ENCODE data around the gene TAS2R39. TPM values are rescaled to one million over a fixed set of nuclear protein-coding genes. Genes with fewer than 3 reads are reported as not detected.

The TAS2R39 gene
- total and polyA plus RNA-seq, 12 donors = not detected

GRCh38 chr7:143181349-143181748, 1.9 kb upstream of the TAS2R39 start:
- Histone ChIP-seq H3K27ac (no peak overlapping the region), H3K4me3 (no peak overlapping the region), H3K4me1 (replicated peaks in 1 of 2) (no peaks in the 10 kb centered on the region), H3K9me3 (replicated peaks in 1 of 3) (no peaks in the 10 kb centered on the region), H3K36me3 (replicated peaks in 1 of 2) (no peaks in the 10 kb centered on the region), H3K27me3 (no peaks in the 10 kb centered on the region)
- 59 to 76% (median 69%) methylated on average over 2 of the region's 2 CpGs for WGBS, 4 donors
- no peak for DNase-seq
- intact Hi-C loops (cut with DNase I) = no loop called here
- TF ChIP-seq POLR2A (IDR thresholded peaks at IDR 0.05) = no peak
- no peak for TF ChIP-seq CTCF (IDR thresholded peaks at IDR 0.05)

GRCh38 chr7:143185551-143185950, 2.3 kb downstream of the TAS2R39 start:
- intact Hi-C loops (cut with DNase I) = no loop called here
- Histone ChIP-seq H3K4me1 (replicated peaks in 1 of 2) (no peaks in the 10 kb centered on the region), H3K27ac (no peak overlapping the region), H3K4me3 (no peak overlapping the region), H3K27me3 (no peaks in the 10 kb centered on the region), H3K9me3 (replicated peaks in 1 of 3) (no peaks in the 10 kb centered on the region), H3K36me3 (replicated peaks in 1 of 2) (no peaks in the 10 kb centered on the region)
- no peak for DNase-seq
- 57 to 83% (median 63%) methylated on average over 1 of the region's 1 CpG for WGBS, 4 donors
- no peak for TF ChIP-seq POLR2A (IDR thresholded peaks at IDR 0.05)
- TF ChIP-seq CTCF (IDR thresholded peaks at IDR 0.05) = no peak

GRCh38 chr7:143188994-143189393, 5.8 kb downstream of the TAS2R39 start:
- Histone ChIP-seq H3K27me3 (no peaks in the 10 kb centered on the region), H3K9me3 (replicated peaks in 1 of 3) (no peaks in the 10 kb centered on the region), H3K4me3 (no peak overlapping the region), H3K4me1 (replicated peaks in 1 of 2) (no peaks in the 10 kb centered on the region), H3K27ac (no peak overlapping the region), H3K36me3 (replicated peaks in 1 of 2) (no peaks in the 10 kb centered on the region)
- intact Hi-C loops (cut with DNase I) = no loop called here
- DNase-seq = no peak
- 53 to 69% (median 65%) methylated on average over 6 of the region's 6 CpGs for WGBS, 4 donors
- TF ChIP-seq POLR2A (IDR thresholded peaks at IDR 0.05) (no peak), CTCF (IDR thresholded peaks at IDR 0.05) (no peak)

GRCh38 chr7:143193880-143194279, 10.7 kb downstream of the TAS2R39 start:
- no peaks in the 10 kb centered on the region for H3K36me3 ChIP-seq (replicated peaks in 1 of 2)
- no peak for TF ChIP-seq POLR2A (IDR thresholded peaks at IDR 0.05)
- no peak for TF ChIP-seq CTCF (IDR thresholded peaks at IDR 0.05)
- DNase-seq = no peak
- no peaks in the 10 kb centered on the region for H3K9me3 ChIP-seq (replicated peaks in 1 of 3)
- H3K4me1 ChIP-seq (replicated peaks in 1 of 2) = no peaks in the 10 kb centered on the region
- no peaks in the 10 kb centered on the region for H3K27me3 ChIP-seq
- WGBS, 4 donors = 68 to 80% (median 76%) methylated on average over 2 of the region's 2 CpGs
- H3K4me3 ChIP-seq = no peak overlapping the region
- no peak overlapping the region for H3K27ac ChIP-seq
- intact Hi-C loops (cut with DNase I) = no loop called here

Measured in adrenal gland (tissue), 12 donors.